Measurements from ENCODE around the gene RAB20. TPM values are rescaled to one million over a fixed set of nuclear protein-coding genes. Genes with fewer than 3 reads are reported as not detected.

Gene RAB20
- total and polyA plus RNA-seq, 2 donors (not counting 1 experiment from before 2014, with no cell fraction given), result 2.4 to 4.6 TPM

DNA sequence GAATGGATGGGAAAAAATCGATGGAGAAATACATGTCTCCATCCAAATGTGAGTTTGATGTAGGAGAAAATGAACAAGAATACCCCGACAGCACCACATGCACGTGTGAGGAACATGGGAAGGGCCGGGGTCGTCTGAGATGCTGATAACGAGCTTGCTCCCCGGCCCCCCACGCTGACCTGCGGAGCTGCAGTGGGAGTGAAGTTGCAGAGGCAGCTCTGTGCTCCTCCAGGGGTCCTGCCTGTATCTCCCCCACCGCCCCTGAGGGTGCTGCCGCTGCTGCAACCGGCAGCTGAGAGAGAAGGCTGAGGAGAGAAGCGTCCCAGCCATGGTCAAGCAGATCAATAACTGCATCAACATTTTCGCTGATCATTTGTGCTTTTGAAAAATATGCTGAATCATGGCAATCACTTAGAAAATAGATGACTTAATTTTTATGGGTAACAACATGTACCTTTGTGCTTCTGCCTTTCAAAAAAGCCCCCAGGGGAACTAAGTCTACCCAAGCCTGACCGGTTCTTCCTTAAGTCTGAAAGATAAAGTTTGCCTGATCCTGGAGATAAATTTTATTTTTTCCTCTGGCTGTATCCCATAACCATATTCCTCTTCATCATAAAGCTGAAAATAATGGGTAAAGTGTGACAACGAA, 35.6 kb upstream of the RAB20 start:
- Mint-ChIP-seq H3K9me3 (ENCODE audit: insufficient read depth) (no peaks in the 10 kb centered on the region), H3K4me3 (no peak overlapping the region), H3K27ac (no peak overlapping the region), H3K27me3 (peaks cover 6% of the 10 kb centered on the region), H3K4me1 (peaks cover 4% of the 10 kb centered on the region)
- no peak overlapping the region for H3K9ac ChIP-seq (ENCODE audit: low read length)
- ATAC-seq (ENCODE audit: low read depth), result no peak
- TF ChIP-seq, protein P1, sequence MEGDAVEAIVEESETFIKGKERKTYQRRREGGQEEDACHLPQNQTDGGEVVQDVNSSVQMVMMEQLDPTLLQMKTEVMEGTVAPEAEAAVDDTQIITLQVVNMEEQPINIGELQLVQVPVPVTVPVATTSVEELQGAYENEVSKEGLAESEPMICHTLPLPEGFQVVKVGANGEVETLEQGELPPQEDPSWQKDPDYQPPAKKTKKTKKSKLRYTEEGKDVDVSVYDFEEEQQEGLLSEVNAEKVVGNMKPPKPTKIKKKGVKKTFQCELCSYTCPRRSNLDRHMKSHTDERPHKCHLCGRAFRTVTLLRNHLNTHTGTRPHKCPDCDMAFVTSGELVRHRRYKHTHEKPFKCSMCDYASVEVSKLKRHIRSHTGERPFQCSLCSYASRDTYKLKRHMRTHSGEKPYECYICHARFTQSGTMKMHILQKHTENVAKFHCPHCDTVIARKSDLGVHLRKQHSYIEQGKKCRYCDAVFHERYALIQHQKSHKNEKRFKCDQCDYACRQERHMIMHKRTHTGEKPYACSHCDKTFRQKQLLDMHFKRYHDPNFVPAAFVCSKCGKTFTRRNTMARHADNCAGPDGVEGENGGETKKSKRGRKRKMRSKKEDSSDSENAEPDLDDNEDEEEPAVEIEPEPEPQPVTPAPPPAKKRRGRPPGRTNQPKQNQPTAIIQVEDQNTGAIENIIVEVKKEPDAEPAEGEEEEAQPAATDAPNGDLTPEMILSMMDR (IDR thresholded peaks at IDR 0.05), result no peak
- TF ChIP-seq EZH2 (IDR thresholded peaks at IDR 0.05; ENCODE audit: borderline replicate concordance, insufficient read depth, low read depth, low read length, poor library complexity, severe bottlenecking), result no peak
- WGBS (ENCODE audit: insufficient coverage), result 87% methylated on average over 9 of the region's 16 CpGs
- H3K36me3 ChIP-seq (replicated peaks in 1 of 2; ENCODE audit: control extremely low read depth in 1 of 2, control insufficient read depth in 1 of 2, extremely low read depth in 1 of 2, insufficient read depth in 2 of 2, low read length in 1 of 2), result no peaks in the 10 kb centered on the region
- H3K4me3 ChIP-seq (ENCODE audit: control extremely low read depth in 1 of 5, extremely low read depth in 1 of 5, insufficient read depth in 1 of 5, low read depth in 2 of 5, low read length in 4 of 5), result no peak overlapping the region
- no peaks in the 10 kb centered on the region for H3K4me1 ChIP-seq (ENCODE audit: control insufficient read depth in 2 of 2, insufficient read depth in 2 of 2, low read length in 2 of 2)
- POLR2A ChIA-PET, result interaction anchor here (0.6 kb wide), 1 partner anchor 295 kb away, joined by 3 read pairs; no protein-coding TSS in a partner anchor
- no peak for DNase-seq
- H3K4me2 ChIP-seq (replicated peaks; ENCODE audit: low read depth, low read length, poor library complexity, severe bottlenecking), result no peak overlapping the region
- CTCF ChIA-PET, result interaction anchor here (1.4 to 1.8 kb wide), 4 partner anchors 47 to 470 kb away, joined by 4 to 11 read pairs (median 6); no protein-coding TSS in a partner anchor
- no peaks in the 10 kb centered on the region for H4K20me1 ChIP-seq (ENCODE audit: control insufficient read depth, insufficient read depth, low read length, poor library complexity, severe bottlenecking)
- H2AFZ ChIP-seq (ENCODE audit: insufficient read depth, low read depth, low read length, poor library complexity, severe bottlenecking), result no peak overlapping the region
- no peaks in the 10 kb centered on the region for H3K9me3 ChIP-seq (ENCODE audit: control extremely low read depth in 1 of 3, control insufficient read depth in 2 of 3, insufficient read depth in 1 of 3, low read length in 2 of 3)
- peaks cover 0 to 1% (median 0%) of the 10 kb centered on the region in 4 experiments for H3K27me3 ChIP-seq (replicated peaks in 1 of 4; ENCODE audit: control extremely low read depth in 1 of 4, control insufficient read depth in 3 of 4, insufficient read depth in 4 of 4, low read length in 3 of 4)
- intact Hi-C loops (cut with micrococcal nuclease), result loop anchor here (10.0 kb wide), 1 partner anchor 468 kb away; no protein-coding TSS in a partner anchor
- no peak overlapping the region for H3K27ac ChIP-seq (ENCODE audit: low read length in 2 of 2)
- H3K79me2 ChIP-seq (ENCODE audit: control insufficient read depth, insufficient read depth, low read length), result no peaks in the 10 kb centered on the region
